Measurements from ENCODE around the gene ITM2C. TPM values are rescaled to one million over a fixed set of nuclear protein-coding genes. Genes with fewer than 3 reads are reported as not detected.

Gene ITM2C
- total and polyA plus RNA-seq, 2 of the 13 experiments (the other 11 are each of a cell fraction or from before 2014, with no cell fraction given), result 70.5 to 270 TPM

- TF ChIP-seq, protein P1, sequence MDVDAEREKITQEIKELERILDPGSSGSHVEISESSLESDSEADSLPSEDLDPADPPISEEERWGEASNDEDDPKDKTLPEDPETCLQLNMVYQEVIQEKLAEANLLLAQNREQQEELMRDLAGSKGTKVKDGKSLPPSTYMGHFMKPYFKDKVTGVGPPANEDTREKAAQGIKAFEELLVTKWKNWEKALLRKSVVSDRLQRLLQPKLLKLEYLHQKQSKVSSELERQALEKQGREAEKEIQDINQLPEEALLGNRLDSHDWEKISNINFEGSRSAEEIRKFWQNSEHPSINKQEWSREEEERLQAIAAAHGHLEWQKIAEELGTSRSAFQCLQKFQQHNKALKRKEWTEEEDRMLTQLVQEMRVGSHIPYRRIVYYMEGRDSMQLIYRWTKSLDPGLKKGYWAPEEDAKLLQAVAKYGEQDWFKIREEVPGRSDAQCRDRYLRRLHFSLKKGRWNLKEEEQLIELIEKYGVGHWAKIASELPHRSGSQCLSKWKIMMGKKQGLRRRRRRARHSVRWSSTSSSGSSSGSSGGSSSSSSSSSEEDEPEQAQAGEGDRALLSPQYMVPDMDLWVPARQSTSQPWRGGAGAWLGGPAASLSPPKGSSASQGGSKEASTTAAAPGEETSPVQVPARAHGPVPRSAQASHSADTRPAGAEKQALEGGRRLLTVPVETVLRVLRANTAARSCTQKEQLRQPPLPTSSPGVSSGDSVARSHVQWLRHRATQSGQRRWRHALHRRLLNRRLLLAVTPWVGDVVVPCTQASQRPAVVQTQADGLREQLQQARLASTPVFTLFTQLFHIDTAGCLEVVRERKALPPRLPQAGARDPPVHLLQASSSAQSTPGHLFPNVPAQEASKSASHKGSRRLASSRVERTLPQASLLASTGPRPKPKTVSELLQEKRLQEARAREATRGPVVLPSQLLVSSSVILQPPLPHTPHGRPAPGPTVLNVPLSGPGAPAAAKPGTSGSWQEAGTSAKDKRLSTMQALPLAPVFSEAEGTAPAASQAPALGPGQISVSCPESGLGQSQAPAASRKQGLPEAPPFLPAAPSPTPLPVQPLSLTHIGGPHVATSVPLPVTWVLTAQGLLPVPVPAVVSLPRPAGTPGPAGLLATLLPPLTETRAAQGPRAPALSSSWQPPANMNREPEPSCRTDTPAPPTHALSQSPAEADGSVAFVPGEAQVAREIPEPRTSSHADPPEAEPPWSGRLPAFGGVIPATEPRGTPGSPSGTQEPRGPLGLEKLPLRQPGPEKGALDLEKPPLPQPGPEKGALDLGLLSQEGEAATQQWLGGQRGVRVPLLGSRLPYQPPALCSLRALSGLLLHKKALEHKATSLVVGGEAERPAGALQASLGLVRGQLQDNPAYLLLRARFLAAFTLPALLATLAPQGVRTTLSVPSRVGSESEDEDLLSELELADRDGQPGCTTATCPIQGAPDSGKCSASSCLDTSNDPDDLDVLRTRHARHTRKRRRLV (CRISPR knock-in tag; IDR thresholded peaks at IDR 0.05), result no peak
- TF ChIP-seq PCBP2 (optimal IDR thresholded peaks at IDR 0.05; ENCODE audit: low read depth, low read length, poor library complexity, severe bottlenecking) (no peak), CEBPG (CRISPR knock-in tag; IDR thresholded peaks at IDR 0.05) (no peak; the same call in 1 of the 2 replicates), ZBTB26 (CRISPR knock-in tag; IDR thresholded peaks at IDR 0.05; ENCODE audit: borderline replicate concordance) (no peak), RXRB (CRISPR knock-in tag; IDR thresholded peaks at IDR 0.05; ENCODE audit: borderline replicate concordance) (peak; percentile 42; the same call in 1 of the 2 replicates), ZNF451 (CRISPR knock-in tag; IDR thresholded peaks at IDR 0.05) (no peak), ZNF775 (CRISPR knock-in tag; IDR thresholded peaks at IDR 0.05; ENCODE audit: borderline replicate concordance) (no peak), ZBED4 (CRISPR knock-in tag; IDR thresholded peaks at IDR 0.05; ENCODE audit: borderline replicate concordance) (no peak), MYNN (CRISPR knock-in tag; IDR thresholded peaks at IDR 0.05; ENCODE audit: low read depth) (no peak), ZKSCAN8 (CRISPR knock-in tag; IDR thresholded peaks at IDR 0.05; ENCODE audit: borderline replicate concordance) (no peak), CC2D1A (CRISPR knock-in tag; IDR thresholded peaks at IDR 0.05) (no peak), REXO4 (CRISPR knock-in tag; IDR thresholded peaks at IDR 0.05; ENCODE audit: borderline replicate concordance) (no peak), ZFP1 (CRISPR knock-in tag; IDR thresholded peaks at IDR 0.05) (no peak), ZNF235 (CRISPR knock-in tag; IDR thresholded peaks at IDR 0.05; ENCODE audit: borderline replicate concordance) (peak; percentile 80; the same call in 1 of the 2 replicates), ZNF143 (CRISPR knock-in tag; IDR thresholded peaks at IDR 0.05) (no peak; the same call in 1 of the 2 replicates)
- TF ChIP-seq, protein P2, sequence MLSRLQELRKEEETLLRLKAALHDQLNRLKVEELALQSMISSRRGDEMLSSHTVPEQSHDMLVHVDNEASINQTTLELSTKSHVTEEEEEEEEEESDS (CRISPR knock-in tag; IDR thresholded peaks at IDR 0.05; ENCODE audit: borderline replicate concordance), result no peak
- TF ChIP-seq, protein P3, sequence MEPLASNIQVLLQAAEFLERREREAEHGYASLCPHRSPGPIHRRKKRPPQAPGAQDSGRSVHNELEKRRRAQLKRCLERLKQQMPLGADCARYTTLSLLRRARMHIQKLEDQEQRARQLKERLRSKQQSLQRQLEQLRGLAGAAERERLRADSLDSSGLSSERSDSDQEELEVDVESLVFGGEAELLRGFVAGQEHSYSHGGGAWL (CRISPR knock-in tag; IDR thresholded peaks at IDR 0.05), result peak; percentile 66; the same call in 1 of the 2 replicates
Measured at GRCh38 chr2:230864605-230865306, at the start of gene ITM2C (continued).
